ENCODE measurements around the gene SLC66A2.
"Not testable (repeated sequence)": the region's sequence is repeated elsewhere in the genome, so short reads cannot be mapped to it uniquely, and the experiment has no call there.

SLC66A2 gene

DNA sequence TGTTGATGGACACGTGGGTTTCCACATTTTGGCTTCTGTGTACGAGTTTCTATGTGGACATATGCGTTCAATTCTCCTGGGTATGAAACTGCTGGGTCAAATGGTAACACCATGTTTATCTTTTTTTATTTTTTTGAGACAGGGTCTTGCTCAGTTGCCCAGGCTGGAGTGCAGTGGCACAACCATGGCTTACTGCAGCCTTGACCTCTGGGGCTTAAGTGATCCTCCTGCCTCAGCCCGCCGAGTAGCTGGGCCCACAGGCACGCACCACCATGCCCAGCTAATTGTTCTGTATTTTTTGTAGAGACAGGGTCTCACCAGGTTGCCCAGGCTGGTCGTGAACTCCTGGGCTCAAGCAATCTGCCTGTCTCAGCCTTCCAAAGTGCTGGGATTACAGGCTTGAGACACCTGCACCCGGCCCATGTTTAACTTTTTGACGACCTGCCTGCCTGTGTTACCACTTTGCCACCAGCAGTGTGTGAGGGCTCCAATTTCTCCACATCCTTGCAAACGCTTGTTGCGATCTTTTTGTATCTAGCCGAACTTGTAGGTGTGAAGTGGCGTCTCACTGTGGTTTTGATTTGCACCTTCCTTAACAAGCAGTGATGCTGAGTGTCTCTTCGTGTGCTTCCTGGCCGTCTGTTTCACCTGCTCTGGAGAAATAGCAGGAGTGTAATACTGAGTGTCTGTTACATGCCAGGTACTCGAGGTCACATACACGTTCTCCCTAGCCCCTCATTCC lies 19.9 kb upstream of the SLC66A2 start:
- no peak for DNase-seq (ENCODE audit: low spot score)

- DNase-seq (ENCODE audit: low spot score), result no peak
Measured at GRCh38 chr18:79970419-79971133, 19.1 kb upstream of the SLC66A2 start.

- peak; percentile 78 for DNase-seq (ENCODE audit: low spot score)
Measured at GRCh38 chr18:79965119-79965902, 13.9 kb upstream of the SLC66A2 start.

DNA sequence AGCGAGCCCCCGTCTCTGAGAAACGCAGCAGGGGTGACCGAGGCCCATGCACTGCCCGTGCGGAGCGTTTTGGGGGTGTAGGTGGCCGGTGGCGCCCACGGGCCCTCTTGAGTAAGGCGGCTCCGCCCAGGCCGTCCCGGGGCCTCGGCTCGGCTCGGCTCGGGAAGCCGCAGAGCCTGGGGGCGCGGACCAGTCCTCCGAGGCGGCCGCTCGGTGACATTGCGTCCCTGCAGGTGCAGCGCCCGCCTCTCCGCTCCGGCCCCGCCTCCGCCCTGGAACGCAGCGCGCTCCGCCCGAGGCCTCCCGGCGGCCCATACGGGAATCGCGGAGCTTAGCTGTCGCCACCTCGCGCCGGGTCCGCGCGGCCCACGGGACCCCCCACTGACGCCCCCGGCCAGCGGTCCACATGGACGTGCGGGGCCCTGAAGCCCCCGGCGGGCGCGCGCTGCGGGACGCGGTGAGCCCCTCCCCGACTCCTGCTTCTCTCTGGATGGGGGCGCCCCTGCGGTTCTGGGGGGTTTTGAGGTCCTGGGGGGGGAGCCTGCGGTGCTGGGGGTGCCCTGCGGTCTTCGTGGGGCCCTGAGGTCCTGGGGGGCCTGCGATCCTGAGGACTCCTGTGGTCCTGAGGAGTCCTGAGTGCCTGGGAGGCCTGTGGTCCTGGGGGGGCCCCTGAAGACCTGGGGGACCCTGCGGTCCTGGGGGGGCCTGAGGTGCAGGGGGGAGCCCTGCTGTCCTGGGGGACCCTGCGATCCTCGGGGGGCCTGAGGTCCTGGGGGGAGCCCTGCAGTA lies 13.1 kb upstream of the SLC66A2 start, which contains the start of gene HSBP1L1:
Gene HSBP1L1 (plus strand): TSS at position 314 of the 789 bp plus-strand sequence. CDS start 93 bp downstream, at position 407.
- DNase-seq (ENCODE audit: low spot score), result peak; percentile 86

- DNase-seq (ENCODE audit: low spot score), result no peak
Measured at GRCh38 chr18:79963658-79964329, 12.3 kb upstream of the SLC66A2 start.

DNA sequence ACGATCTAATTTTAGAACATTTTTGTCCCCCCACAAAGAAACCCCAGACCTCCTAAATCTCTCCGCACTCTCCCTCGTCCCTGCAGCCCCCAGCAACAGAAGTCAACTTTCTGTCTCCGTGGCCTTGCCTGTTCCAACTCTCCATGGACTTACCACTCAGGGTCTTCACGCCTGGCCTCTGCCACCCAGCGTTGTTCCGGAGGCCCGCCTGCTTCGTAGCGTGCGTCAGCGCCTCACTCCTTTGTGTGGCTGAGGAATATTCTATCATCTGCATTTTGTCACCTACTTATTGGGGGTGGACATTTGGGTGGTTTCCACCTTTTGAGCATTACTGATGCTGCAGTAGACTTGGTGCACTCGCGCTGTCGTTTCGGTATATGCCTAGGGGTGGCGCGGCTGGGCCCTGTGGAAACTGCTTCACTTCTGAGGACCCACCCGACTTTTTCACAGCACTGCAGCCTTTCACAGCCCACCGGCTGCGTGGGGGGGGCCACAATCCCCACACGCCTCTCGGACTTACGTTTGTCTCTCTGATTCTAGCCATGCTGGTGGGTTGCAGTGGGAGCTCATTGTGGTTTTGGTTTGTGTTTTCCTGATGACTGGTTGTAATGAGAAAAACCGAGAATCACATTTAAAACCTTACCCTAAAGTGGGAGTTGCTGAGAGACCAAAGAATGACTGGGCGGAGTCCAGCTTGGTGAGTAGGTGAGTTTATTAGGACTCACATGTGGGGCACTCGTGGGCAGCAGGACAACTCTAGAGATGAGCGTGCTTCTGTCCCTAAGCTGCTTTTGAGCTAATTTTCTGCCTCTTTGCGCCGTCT lies 11.6 kb upstream of the SLC66A2 start:
- no peak for DNase-seq (ENCODE audit: low spot score)

DNA sequence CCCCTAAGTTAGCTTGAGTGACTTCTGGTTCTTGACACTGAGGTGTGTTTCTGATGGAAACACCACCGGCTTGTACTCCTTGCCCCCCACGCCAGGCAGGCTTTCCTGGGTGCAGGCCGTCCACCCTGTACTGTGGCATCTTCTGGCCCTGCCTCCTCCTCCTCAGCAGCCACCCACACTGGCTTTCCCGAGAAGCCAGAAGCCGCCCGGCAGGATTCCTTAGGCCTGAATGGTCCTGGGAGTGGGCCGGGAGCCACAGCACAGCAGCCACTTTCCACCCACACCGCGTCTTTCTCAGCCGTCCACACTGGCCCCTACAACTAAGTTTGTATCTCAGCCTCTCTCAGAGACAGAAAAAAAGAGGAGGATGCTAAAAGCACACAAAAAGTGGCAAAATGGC lies 10.9 kb upstream of the SLC66A2 start:
- DNase-seq (ENCODE audit: low spot score), result peak; percentile 89

DNA sequence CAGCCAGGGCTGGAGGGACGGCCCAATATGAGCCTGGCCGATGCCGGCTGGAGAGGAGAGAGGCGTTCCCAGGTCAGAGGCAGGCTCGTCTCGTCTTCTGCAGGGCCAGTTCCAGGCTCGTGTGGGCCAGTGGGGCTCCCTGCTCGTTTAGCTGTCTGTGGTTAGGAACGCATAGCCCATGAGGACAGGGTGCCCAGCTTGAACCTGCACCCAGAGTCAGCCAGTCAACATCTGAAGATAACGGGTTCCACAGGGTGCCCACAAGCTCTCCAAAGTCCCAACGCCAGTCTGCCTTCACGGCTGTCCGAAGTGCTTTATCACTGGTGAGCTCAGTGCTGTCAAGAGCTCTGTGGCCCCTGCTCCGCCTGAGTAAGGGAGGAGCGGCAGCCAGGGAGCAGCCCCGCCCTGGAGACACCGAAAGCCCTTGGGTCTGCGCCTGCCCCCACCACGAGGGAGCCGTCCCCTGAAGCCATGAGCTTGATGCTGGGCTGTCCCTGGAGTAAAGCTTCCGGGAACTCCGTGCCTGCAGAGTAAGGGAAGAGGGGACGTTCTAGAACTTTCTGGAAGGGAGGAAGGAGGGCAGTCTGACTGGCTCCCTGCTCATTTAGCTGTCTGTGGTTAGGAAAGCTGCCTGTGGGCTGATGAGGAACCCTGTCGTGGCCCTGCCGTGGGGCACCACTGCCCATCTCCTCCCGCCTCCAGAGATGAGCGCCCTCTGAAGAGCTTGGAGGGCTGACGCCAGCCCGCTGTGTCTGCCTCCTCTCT lies 10.3 kb upstream of the SLC66A2 start:
- DNase-seq (ENCODE audit: low spot score), result peak; percentile 50

GRCh38 chr18:79960921-79961526 lies 9.6 kb upstream of the SLC66A2 start:
- no peak for DNase-seq (ENCODE audit: low spot score)

DNA sequence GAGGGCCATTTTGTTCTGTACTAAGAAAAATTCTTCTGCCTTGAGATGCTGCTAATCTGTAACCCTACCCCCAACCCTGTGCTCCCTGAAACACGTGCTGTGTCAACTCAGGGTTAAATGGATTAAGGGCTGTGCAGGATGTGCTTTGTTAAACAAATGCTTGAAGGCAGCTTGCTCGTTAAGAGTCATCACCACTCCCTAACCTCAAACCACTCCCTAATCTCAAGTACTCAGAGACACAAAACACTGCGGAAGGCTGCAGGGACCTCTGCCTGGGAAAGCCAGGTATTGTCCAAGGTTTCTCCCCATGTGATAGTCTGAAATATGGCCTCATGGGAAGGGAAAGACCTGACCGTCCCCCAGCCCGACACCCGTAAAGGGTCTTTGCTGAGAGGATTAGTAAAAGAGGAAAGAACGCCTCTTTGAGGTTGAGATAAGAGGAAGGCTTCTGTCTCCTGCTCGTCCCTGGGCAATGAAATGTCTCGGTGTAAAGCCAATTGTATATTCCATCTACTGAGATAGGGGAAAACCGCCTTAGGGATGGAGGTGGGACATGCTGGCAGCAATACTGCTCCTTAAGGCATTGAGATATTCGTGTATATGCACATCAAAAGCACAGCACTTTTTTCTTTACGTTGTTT lies 8.8 kb upstream of the SLC66A2 start:
- DNase-seq (ENCODE audit: low spot score), result not testable (repeated sequence)

- DNase-seq (ENCODE audit: low spot score), result no peak
Measured at GRCh38 chr18:79958981-79959380, 7.5 kb upstream of the SLC66A2 start.

- no peak for DNase-seq (ENCODE audit: low spot score)
Measured at GRCh38 chr18:79956276-79956675, 4.8 kb upstream of the SLC66A2 start.

DNA sequence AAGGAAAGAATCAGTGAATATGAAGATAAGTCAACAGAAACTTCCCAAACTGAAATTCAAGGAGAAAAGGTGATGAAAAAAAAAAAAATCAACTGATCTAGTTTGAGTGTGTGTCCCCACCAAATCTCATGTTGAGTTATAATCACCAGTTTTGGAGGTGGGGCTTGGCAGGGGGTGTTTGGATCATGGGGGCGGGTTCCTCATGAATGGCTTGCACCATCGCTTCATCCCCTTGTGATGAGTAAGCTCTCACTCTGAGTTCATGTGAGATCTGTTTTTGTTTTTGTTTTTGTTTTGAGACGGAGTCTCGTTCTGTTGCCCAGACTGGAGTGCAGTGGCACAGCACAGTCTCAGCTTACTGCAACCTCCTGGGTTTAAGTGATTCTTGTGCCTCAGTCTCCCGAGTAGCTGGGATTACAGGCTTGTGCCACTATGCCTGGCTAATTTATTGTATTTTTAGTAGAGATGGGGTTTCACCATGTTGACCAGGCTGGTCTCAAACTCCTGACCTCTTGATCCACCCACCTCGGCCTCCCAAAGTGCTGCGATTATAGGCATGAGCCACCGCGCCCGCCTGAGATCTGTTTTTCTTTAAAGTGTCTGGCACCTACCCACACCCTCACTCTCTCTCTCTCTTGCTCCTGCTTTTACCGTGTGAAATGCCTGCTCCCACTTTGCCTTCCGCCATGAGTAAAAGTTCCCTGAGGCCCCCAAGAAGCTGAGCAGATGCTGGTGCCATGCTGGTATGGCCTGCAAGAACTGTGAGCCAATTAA lies 4.0 kb upstream of the SLC66A2 start:
- DNase-seq (ENCODE audit: low spot score), result no peak

DNA sequence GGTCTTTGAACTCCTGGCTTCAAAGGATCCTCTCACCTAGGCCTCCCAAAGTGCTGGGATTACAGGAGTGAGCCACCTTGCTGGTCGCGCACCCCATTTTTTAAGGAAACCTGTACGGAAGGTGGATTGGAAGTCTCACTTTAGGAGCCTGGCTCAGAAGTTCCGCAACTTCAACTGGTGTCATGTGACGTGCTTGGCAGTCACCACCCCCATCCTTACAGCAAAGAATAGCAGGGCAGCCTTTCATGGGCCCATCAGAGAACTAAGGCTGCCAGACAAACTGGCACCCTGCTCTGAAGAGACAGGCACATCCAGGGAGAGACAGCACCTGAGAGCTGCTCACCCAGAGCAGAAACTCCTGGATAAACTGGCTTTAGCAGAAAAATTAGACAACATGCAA lies 3.3 kb upstream of the SLC66A2 start:
- DNase-seq (ENCODE audit: low spot score), result no peak

DNA sequence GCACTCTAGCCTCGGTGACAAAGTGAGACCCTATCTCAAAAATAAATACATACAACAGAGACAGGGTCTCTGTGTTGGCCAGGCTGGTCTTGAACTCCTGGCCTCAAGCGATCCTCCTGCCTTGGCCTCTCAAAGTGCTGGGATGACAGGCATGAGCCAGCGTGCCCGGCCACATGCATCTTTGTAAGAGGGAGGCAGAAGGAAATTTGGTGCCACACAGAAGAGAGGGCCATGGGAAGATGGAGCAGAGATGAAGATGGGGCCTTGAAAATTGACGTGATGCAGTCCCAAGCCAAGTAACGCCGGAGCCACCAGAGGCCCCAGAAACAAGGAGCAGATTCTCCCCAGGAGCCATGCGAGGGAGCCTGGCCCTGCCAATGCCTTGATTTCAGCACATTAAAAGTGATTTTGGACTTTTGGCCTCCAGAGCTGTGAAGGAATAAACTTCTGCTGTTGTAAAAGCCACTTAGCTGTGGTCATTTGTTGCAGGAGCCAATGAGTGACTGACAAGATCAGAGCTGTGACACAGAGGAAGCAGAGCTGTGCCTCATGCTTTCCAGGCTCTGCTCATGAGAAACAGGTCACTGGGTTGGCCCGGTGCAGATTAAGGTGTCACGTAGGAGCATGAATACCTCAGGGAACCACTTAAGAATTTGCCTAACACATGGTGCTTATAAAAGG lies 2.7 kb upstream of the SLC66A2 start:
- no peak for DNase-seq (ENCODE audit: low spot score)

- no peak for DNase-seq (ENCODE audit: low spot score)
Measured at GRCh38 chr18:79952996-79953559, 1.6 kb upstream of the SLC66A2 start.

GRCh38 chr18:79952456-79952995 lies 1.1 kb upstream of the SLC66A2 start:
- no peak for DNase-seq (ENCODE audit: low spot score)

Measured in GM03348 (cell line).